DMS153 treated with DMSO at 0.1 percent for 48 hours (cell line): ENCODE data around the gene COL4A2.
A peak's percentile ranks its signal among the peaks of the same experiment; 100 is the strongest.

Experiments used
- DNase-seq: peaks from one replicate; lab custom pipeline; 2025; ENCODE audit not compliant: unreplicated experiment; lab: John Stamatoyannopoulos, UW

Gene COL4A2

GRCh38 chr13:110306960-110307766 lies at the start of gene COL4A2, which contains the start of gene COL4A1:
Gene COL4A2, plus strand, starts transcription at chr13:110307284. Its CDS starts 620 bp downstream, at chr13:110307904.
Gene COL4A1, minus strand, starts transcription at chr13:110307157. Its CDS starts 130 bp downstream, at chr13:110307027.
- no peak for DNase-seq

- no peak for DNase-seq
Measured at GRCh38 chr13:110257408-110257807, 49.7 kb upstream of the COL4A2 start.

GRCh38 chr13:110258876-110259631 lies 48.0 kb upstream of the COL4A2 start:
- DNase-seq, result no peak

GRCh38 chr13:110259651-110260050 lies 47.4 kb upstream of the COL4A2 start:
- no peak for DNase-seq

GRCh38 chr13:110261166-110262081 lies 45.7 kb upstream of the COL4A2 start:
- DNase-seq, result no peak

GRCh38 chr13:110262082-110262436 lies 45.0 kb upstream of the COL4A2 start:
- DNase-seq, result no peak

GRCh38 chr13:110262508-110263291 lies 44.4 kb upstream of the COL4A2 start:
- no peak for DNase-seq

- no peak for DNase-seq
Measured at GRCh38 chr13:110263404-110263803, 43.7 kb upstream of the COL4A2 start.

GRCh38 chr13:110263888-110264287 lies 43.2 kb upstream of the COL4A2 start:
- DNase-seq, result no peak

- DNase-seq, result no peak
Measured at GRCh38 chr13:110264685-110265275, 42.3 kb upstream of the COL4A2 start.

GRCh38 chr13:110265341-110265681 lies 41.8 kb upstream of the COL4A2 start:
- peak; percentile 16 for DNase-seq

GRCh38 chr13:110265682-110266430 lies 41.2 kb upstream of the COL4A2 start:
- no peak for DNase-seq

- no peak for DNase-seq
Measured at GRCh38 chr13:110266431-110266809, 40.7 kb upstream of the COL4A2 start.

- DNase-seq, result no peak
Measured at GRCh38 chr13:110266983-110267382, 40.1 kb upstream of the COL4A2 start.

- no peak for DNase-seq
Measured at GRCh38 chr13:110268061-110268460, 39.0 kb upstream of the COL4A2 start.

- no peak for DNase-seq
Measured at GRCh38 chr13:110268576-110269185, 38.4 kb upstream of the COL4A2 start.

GRCh38 chr13:110269509-110270185 lies 37.4 kb upstream of the COL4A2 start:
- no peak for DNase-seq

- DNase-seq, result no peak
Measured at GRCh38 chr13:110270507-110270906, 36.6 kb upstream of the COL4A2 start.
